D721Med (cell line): ENCODE measurements around the gene METTL23.
"Not testable (repeated sequence)": the region's sequence is repeated elsewhere in the genome, so short reads cannot be mapped to it uniquely, and the experiment has no call there.

ENCODE experiments used
- DNase-seq: peaks from one replicate; pipeline ENCODE4 v3.0.0; 2011; ENCODE audit warnings: low spot score; ENCODE audit not compliant: insufficient read length
- FAIRE-seq: peaks from 2 replicates; lab custom pipeline; 2011; peaks lifted over from hg19 to GRCh38; lab: Jason Lieb, UNC
- TF ChIP-seq, protein P1 (sequence below): IDR thresholded peaks from 2 replicates; pipeline ENCODE4 v1.5.1; 2012; ENCODE audit warnings: mild to moderate bottlenecking, control low read depth; ENCODE audit not compliant: insufficient read depth; ENCODE audit errors: missing control alignments

The METTL23 gene

DNA sequence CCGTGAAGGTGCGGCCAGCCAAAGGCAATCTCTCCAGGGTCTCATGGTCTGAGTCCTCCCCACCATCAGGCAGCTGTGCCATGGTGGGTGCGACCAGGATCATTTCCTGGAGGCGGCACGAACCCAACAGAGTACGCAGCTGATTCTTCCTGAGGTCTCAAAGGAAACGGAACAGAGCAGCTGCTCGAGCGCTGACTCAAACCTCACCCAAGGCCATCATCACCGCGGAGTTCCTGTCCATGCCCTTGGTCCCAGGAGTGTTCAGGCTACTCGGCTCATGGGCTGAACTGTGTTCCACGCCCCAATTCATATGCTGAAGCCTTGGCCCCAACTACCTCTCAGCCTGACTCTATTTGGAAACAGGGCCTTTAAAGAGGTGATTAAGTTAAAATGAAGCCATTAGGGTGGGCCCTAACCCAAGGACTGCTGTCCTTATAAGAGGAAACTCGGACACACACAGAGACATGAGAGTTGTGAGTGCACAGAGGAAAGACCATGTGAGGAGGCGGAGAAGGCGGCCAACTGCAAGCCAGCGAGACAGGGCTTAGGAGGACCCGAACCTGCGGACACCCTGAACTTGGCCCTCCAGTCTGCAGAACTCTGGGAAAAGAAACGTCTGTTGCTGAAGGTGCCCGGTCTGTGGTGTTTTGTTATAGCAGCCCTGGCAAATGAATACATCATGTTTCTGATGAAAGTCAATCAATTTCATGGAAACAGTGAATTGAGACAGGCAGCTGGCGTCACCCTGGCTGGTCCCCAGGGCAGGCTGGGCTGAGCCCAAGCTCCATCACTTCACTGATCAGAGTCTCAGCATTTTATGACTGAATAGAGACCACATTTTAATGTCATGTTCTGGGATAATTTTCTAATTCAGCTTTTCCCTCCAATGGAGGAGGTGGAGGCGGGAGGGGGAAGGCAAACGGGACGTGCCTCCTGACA lies 29.6 kb upstream of the METTL23 start:
- FAIRE-seq (no peak), DNase-seq (no peak)
- TF ChIP-seq, protein P1, sequence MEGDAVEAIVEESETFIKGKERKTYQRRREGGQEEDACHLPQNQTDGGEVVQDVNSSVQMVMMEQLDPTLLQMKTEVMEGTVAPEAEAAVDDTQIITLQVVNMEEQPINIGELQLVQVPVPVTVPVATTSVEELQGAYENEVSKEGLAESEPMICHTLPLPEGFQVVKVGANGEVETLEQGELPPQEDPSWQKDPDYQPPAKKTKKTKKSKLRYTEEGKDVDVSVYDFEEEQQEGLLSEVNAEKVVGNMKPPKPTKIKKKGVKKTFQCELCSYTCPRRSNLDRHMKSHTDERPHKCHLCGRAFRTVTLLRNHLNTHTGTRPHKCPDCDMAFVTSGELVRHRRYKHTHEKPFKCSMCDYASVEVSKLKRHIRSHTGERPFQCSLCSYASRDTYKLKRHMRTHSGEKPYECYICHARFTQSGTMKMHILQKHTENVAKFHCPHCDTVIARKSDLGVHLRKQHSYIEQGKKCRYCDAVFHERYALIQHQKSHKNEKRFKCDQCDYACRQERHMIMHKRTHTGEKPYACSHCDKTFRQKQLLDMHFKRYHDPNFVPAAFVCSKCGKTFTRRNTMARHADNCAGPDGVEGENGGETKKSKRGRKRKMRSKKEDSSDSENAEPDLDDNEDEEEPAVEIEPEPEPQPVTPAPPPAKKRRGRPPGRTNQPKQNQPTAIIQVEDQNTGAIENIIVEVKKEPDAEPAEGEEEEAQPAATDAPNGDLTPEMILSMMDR, result no peak

DNA sequence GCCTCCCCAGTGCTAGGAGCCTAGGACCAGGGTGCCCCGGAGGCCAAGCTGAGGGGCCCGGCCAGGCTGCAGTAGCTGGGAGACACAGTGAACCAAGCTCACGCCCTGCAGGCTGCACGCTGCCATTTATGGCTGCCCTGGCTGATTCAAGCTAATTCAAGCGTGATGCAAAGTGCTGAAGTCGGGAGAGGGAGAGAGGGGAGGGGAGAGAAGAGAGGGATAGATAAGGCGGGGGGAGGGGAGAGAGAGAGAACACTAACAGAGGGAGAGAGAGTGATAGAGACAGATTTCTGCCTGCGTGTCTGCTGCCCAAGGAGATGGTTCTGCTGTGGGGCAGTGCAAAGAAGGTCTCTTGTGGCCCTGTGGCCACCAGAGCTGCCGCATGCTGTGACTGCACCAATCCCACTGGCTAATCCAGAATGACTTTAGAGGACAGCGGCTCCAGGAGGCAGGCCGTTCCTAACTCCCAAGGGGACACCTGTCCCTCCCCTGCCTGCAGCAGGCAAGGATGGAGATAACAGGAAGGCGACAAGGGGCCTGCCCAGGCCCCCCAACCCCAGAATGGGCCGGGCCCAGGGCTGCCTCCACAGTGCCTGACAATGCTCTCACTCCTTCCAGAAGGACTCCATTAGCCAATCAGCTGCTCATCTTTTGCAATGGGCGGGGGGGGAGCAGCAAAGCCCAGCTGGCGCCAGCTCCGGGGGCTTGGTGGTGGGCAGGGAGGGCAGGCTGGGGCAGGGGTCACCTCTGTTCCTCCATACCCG lies 28.8 kb upstream of the METTL23 start:
- TF ChIP-seq, protein P1, result no peak
- DNase-seq (peak; percentile 61), FAIRE-seq (no peak)

DNA sequence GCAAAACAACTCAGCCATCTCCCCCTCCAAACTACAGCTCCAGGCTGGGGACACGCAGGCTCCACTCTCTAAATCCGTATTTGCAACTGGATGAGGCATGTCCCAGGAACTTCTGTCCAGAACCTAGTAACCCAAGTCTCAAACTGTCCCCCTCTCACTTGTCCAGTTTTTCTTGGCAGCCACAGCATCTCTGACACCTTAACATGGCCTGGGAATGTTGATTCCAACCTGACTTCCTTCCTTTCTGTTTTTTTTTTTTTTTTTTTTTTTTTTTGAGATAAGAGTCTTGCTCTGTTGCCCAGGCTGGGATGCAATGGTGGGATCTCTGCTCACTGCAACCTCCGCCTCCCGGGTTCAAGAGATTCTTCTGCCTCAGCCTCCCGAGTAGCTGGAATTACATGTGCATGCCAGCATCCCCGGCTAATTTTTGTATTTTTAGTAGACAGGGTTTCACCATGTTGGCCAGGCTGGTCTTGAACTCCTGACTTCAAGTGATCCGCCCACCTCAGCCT lies 28.1 kb upstream of the METTL23 start:
- DNase-seq, FAIRE-seq: not testable (repeated sequence)

DNA sequence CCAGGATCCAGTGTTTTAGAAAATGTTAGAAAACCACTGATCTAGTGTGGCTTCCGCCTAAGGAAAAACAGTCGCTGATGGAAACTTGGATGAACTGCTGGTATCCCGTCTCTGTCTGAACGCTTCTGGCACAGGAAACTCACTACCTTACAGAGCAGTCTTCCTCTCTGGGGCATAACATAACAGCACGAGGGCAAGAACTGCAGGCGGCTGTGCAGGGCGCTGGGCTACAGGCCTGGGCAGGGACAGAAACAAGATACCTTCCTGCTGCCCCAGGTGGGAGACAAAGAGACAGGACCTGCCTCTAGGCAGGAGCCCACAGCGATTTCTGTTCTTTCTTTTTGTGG lies 26.4 kb upstream of the METTL23 start:
- DNase-seq (no peak), FAIRE-seq (no peak)
- TF ChIP-seq, protein P1, result no peak

DNA sequence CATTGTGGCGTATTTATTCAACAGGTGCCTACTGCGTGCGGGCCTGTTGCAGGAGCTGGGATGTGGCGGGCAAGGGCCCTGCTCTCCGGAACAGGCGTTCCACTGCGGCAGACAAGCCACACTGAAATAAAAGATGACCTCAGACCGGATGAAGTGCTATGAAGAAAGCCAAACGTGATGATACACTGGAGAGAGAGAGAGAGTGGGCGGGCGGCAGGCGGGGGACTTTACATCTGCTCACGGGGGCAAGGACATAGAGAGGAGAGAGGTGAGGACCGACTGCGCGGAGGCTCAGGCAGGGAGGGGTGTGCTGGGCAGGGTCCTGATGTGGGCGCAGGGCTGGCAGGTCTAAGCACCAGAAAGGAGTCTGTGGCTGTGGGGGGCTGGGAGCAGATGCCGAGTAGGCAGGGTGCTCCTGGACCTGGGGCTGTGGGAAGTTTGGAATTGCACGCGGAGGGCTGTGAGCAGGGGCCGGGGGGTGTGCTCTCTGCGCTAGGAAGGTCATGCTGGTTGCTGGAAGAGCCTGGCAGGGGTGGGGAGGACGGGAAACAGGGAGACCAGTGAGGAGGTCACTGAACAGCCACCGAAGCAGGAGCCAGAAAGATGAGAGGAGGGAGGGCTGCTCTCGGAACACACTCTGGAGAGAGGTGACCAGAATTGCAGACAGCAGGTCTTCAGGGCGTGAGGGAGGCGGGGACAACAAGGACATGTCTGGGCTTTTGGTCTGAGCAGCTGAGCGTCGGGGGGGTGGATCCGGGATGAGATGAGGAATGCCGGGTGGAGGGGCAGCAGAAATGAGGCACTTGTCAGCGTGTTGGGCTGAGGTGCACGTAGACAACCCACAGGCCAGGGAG lies 25.8 kb upstream of the METTL23 start:
- TF ChIP-seq, protein P1, result no peak
- FAIRE-seq (no peak), DNase-seq (no peak)

DNA sequence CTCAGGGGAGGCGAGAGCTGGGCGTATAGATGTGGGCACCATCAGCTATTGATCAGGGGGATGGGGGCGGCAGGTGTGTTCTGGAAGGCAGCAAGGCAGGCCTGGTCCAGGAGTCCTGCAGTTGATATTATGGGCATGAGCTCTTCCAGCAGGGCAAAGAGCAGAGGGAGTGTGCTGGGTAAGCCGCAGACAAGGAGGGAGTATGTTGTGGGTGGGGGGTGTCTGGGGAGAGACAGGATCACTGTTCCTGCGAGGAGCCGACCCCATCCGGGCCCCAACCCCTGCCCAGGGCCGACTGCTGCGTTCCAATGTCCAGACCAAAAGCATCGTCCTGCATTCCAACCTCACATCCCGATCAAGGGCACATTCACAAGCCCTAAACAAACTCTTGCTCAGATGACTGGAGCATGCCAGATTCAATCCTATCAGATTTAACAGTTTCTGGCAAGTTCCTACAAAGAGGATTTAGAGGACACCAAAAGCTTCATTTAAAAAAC lies 25.1 kb upstream of the METTL23 start:
- DNase-seq (no peak), FAIRE-seq (no peak)
- TF ChIP-seq, protein P1, result no peak

DNA sequence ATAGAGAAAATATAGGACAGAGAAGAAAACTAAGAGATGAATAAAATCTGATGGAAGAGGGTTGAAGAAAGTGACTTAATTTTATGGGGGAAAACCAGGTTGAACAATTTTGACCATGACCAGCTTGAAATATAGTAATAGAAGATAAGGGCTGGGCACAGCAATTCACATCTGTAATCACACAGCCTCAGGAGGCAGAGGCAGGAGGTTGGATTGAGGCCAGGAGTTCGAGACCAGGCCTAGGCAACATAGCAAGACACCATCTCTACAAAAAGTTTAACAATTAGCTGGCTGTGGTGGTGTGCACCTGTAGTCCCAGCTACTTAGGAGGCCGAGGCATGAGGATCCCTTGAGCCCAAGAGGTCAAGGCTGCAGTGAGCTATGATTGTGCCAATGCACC lies 24.6 kb upstream of the METTL23 start:
- DNase-seq (no peak), FAIRE-seq (no peak)
- TF ChIP-seq, protein P1, result no peak
